Keratinocyte (primary cell): ENCODE measurements around the gene CCDC178. TPM values are rescaled to one million over a fixed set of nuclear protein-coding genes. Genes with fewer than 3 reads are reported as not detected.

Experiments
- DNase-seq: peaks from one replicate; pipeline ENCODE4 v3.0.0-alpha.2; 2011; ENCODE audit warnings: low read depth, missing footprints, low spot score
- FAIRE-seq: peaks from 2 replicates; lab custom pipeline; 2011; peaks lifted over from hg19 to GRCh38; lab: Jason Lieb, UNC
- H2AFZ ChIP-seq: 2 replicates; pipeline ENCODE4 v1.6.0; 2012; ENCODE audit warnings: low read length, control low read depth, inconsistent platforms; ENCODE audit not compliant: control insufficient read depth
- H3K27ac ChIP-seq: 2 replicates; pipeline ENCODE4 v1.5.1; 2011; ENCODE audit warnings: low read length; ENCODE audit not compliant: control insufficient read depth, insufficient read depth
- H3K27me3 ChIP-seq: 3 replicates; pipeline ENCODE4 v1.6.0; 2011; ENCODE audit warnings: low read length; ENCODE audit not compliant: control insufficient read depth, insufficient read depth; ENCODE audit errors: extremely low read depth
- H3K36me3 ChIP-seq, 2 experiments: 2 replicates in 1 of 2; 3 replicates in 1 of 2; pipeline ENCODE4 v1.5.1; 2011; ENCODE audit warnings: low read length in 2 of 2, mild to moderate bottlenecking in 1 of 2; ENCODE audit not compliant: control insufficient read depth in 2 of 2, insufficient read depth in 2 of 2; ENCODE audit errors: extremely low read depth in 1 of 2
- H3K4me1 ChIP-seq: 3 replicates; pipeline ENCODE4 v1.5.1; 2011; ENCODE audit warnings: low read length; ENCODE audit not compliant: control insufficient read depth, insufficient read depth; ENCODE audit errors: extremely low read depth
- H3K4me2 ChIP-seq: 3 replicates; pipeline ENCODE4 v1.6.0; 2011; ENCODE audit warnings: low read depth, low read length; ENCODE audit not compliant: control insufficient read depth, insufficient read depth; ENCODE audit errors: extremely low read depth
- H3K4me3 ChIP-seq, 3 experiments: fragments of 200-600 bp in 1 of 3; sonication (generic) in 1 of 3; 2 replicates in 2 of 3; 3 replicates in 1 of 3; pipeline ENCODE4 v1.5.1; 2011 to 2016; ENCODE audit warnings: low read length in 3 of 3, mild to moderate bottlenecking in 3 of 3, control low read depth in 2 of 3, inconsistent platforms in 1 of 3, low read depth in 1 of 3, mixed read lengths in 1 of 3, mixed run types in 1 of 3, moderate library complexity in 1 of 3; ENCODE audit not compliant: control insufficient read depth in 2 of 3, insufficient read depth in 2 of 3; ENCODE audit errors: extremely low read depth in 1 of 3
- H3K79me2 ChIP-seq: 2 replicates; pipeline ENCODE4 v1.6.0; 2012; ENCODE audit warnings: low read length; ENCODE audit not compliant: control insufficient read depth, insufficient read depth
- H3K9ac ChIP-seq: 3 replicates; pipeline ENCODE4 v1.6.0; 2011; ENCODE audit warnings: low read length; ENCODE audit not compliant: control insufficient read depth, insufficient read depth; ENCODE audit errors: extremely low read depth
- H3K9me1 ChIP-seq: 3 replicates; pipeline ENCODE4 v1.6.0; 2011; ENCODE audit warnings: low read length; ENCODE audit not compliant: control insufficient read depth, insufficient read depth; ENCODE audit errors: extremely low read depth
- H3K9me3 ChIP-seq: 2 replicates; pipeline ENCODE4 v1.5.1; 2012; ENCODE audit warnings: low read depth, low read length; ENCODE audit not compliant: control insufficient read depth
- H4K20me1 ChIP-seq: 3 replicates; pipeline ENCODE4 v1.6.0; 2011; ENCODE audit warnings: low read length; ENCODE audit not compliant: control insufficient read depth, insufficient read depth; ENCODE audit errors: extremely low read depth
- CTCF ChIP-seq, 3 experiments: IDR thresholded peaks in 1 of 3; conservative IDR thresholded peaks in 1 of 3; optimal IDR thresholded peaks in 1 of 3; 2 replicates in 2 of 3; 3 replicates in 1 of 3; pipeline versions ENCODE3 to v1.5.1; 2011; ENCODE audit warnings: low read length in 3 of 3, mild to moderate bottlenecking in 3 of 3, moderate library complexity in 2 of 3, control low read depth in 1 of 3, inconsistent platforms in 1 of 3; ENCODE audit not compliant: insufficient read depth in 2 of 3; ENCODE audit errors: extremely low read depth in 1 of 3
- EZH2 ChIP-seq: IDR thresholded peaks from one replicate; pipeline ENCODE4 v1.6.1; 2012; ENCODE audit warnings: inconsistent platforms, mild to moderate bottlenecking, low read length, moderate library complexity
- dilution Hi-C: fragments of 300-500 bp; cut with MboI; formaldehyde crosslinking; loops from one replicate; pipeline ENCODE4 v1.7.0; 2020; ENCODE audit warnings: low sequenced_read_pairs; ENCODE audit not compliant: extremely low pct_ligation_motif_present
- polyA plus RNA-seq, 5 experiments: library from polyadenylated mRNA; depleted of rRNA in 3 of 5; stranded (reverse) in 3 of 5; stranded (forward) in 1 of 5; unstranded in 1 of 5; fragments of >200 nt; gene quantifications; 1 replicate in 1 of 5; 2 replicates in 3 of 5; 3 replicates in 1 of 5; pipeline versions ENCODE4 v1.2.1 to v1.2.3, GENCODE V29; 2011 to 2012; ENCODE audit warnings: missing spikeins in 2 of 5, low read depth in 1 of 5, low replicate concordance in 1 of 5

Gene CCDC178
- polyA plus RNA-seq, 1 donor (not counting 4 experiments of a cell fraction or from before 2014, with no cell fraction given) = 0.14 TPM

DNA sequence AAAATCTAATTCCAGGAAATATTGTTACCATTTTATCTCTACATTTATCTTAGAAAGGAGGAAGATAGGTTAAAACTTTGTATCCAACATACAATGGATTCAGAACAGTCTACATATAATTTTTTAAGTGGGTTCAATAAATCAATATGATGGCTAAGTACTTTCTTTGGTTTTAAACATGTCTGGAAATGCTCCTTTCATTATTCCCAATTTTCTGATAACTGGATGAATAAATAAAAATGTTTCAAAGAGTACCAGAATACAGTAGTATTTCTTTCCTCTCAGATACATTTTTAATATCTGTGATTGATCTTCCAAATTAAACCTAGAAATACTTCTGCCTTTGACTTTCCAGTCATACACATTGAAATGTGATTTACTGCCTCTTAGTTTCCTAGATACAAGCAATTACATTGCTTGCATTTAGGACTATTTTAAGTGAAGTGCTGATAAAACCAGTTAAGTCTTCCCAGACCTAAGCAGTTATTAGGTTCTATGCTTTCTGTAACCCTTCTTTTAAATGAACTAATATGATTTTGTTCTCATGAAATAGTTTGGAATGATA is 283.5 kb downstream of the CCDC178 start:
- Histone ChIP-seq H2AFZ (no peak overlapping the region), H3K9me1 (no peaks in the 10 kb centered on the region), H3K79me2 (no peaks in the 10 kb centered on the region), H3K27me3 (no peaks in the 10 kb centered on the region), H3K9ac (no peak overlapping the region), H3K9me3 (no peaks in the 10 kb centered on the region), H3K27ac (no peak overlapping the region), H3K4me1 (no peaks in the 10 kb centered on the region), H3K4me2 (no peak overlapping the region), H3K4me3 (no peak overlapping the region), H4K20me1 (no peaks in the 10 kb centered on the region), H3K36me3 (no peaks in the 10 kb centered on the region)
- dilution Hi-C loops = no loop called here
- no peak for DNase-seq
- TF ChIP-seq CTCF (optimal IDR thresholded peaks at IDR 0.05 in 1 of 3, IDR thresholded peaks at IDR 0.05 in 1 of 3, conservative IDR thresholded peaks at IDR 0.05 in 1 of 3; ENCODE audit: extremely low read depth in 1 of 3, insufficient read depth in 2 of 3, low read length in 3 of 3) (no peak), EZH2 (no peak)
- FAIRE-seq = no peak

- Histone ChIP-seq H3K79me2 (no peaks in the 10 kb centered on the region), H4K20me1 (no peaks in the 10 kb centered on the region), H3K4me3 (no peak overlapping the region), H3K4me1 (no peaks in the 10 kb centered on the region), H3K36me3 (no peaks in the 10 kb centered on the region), H3K4me2 (no peak overlapping the region), H3K9ac (no peak overlapping the region), H3K27ac (no peak overlapping the region), H3K27me3 (no peaks in the 10 kb centered on the region), H2AFZ (no peak overlapping the region), H3K9me1 (no peaks in the 10 kb centered on the region), H3K9me3 (no peaks in the 10 kb centered on the region)
- FAIRE-seq (no peak), DNase-seq (no peak)
- TF ChIP-seq CTCF (optimal IDR thresholded peaks at IDR 0.05 in 1 of 3, IDR thresholded peaks at IDR 0.05 in 1 of 3, conservative IDR thresholded peaks at IDR 0.05 in 1 of 3; ENCODE audit: extremely low read depth in 1 of 3, insufficient read depth in 2 of 3, low read length in 3 of 3) (no peak), EZH2 (no peak)
- dilution Hi-C loops = no loop called here
Observed at GRCh38 chr18:33154049-33154448, 286.5 kb downstream of the CCDC178 start.
